ENCODE results near the gene RPS6KA4.

GRCh38 chr11:64419818-64420485, 61.0 kb downstream of the RPS6KA4 start:
- TF ChIP-seq POLR2A (IDR thresholded peaks at IDR 0.05; ENCODE audit: low read depth) = no peak
- TF ChIP-seq CTCF (IDR thresholded peaks at IDR 0.05) = no peak

Measured in esophagus muscularis mucosa (tissue), 3 donors.